ENCODE measurements around the gene CDC42EP4. TPM values are rescaled to one million over a fixed set of nuclear protein-coding genes. Genes with fewer than 3 reads are reported as not detected.

Gene CDC42EP4
- polyA plus RNA-seq, 3 donors from 2014 or later, result 0.26 to 0.41 TPM; not detected in 1

DNA sequence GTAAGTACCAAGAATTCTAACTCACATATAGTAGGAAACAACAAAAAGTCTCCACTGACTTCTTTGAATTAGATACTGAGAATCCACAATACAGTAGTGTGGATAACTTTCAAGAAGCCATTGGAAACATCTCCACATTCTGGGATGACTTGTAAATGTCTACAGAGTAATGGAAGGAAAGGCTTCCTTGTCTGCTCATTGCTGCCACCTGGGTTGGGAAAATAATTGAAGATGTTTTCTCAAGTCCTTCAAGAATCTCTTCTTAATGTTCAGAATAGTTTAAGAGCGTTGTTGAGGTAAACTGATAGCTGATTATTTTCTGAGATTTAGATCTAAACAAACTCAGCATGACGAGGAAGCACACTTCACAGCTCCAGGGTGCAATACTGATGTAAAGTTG is 64.1 kb downstream of the CDC42EP4 start:
- H3K36me3 Mint-ChIP-seq, result peaks cover 8 to 14% (median 10%) of the 10 kb centered on the region in 3 donors

DNA sequence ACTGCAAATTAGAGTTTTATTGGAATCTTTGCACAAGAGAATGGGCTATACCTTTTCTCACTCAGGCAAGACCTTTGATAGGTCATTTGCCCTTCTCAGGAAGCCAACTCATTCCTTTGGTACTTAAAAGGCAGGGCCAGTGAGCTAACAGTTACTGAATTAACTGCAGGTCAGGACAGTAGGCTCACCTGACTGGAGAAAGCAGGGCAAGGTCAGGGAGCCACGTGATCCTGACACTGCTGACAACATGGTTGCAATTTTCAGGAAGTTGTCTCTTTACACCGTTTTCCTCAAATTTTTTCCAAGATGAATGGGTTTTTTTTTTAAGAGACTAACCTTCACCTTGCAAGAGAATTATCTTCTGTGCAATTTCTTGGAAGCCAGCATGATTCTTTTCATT is 71.2 kb downstream of the CDC42EP4 start:
- no peaks in the 10 kb centered on the region for H3K9me3 Mint-ChIP-seq
- H3K4me3 Mint-ChIP-seq, result no peak overlapping the region
- H3K27me3 Mint-ChIP-seq (ENCODE audit: low read depth in 3 of 3), result peaks cover 0 to 2% (median 0%) of the 10 kb centered on the region in 3 donors
- H3K4me1 Mint-ChIP-seq, result peaks cover 32 to 54% of the 10 kb centered on the region in 2 donors
- H3K27ac Mint-ChIP-seq, result peak overlapping the region in 2 of 6 donors; percentile 21 to 27
- DNase-seq, result no peak
- peaks cover 6 to 29% (median 14%) of the 10 kb centered on the region in 3 donors for H3K36me3 Mint-ChIP-seq

More for the DNA sequence above, 64.1 kb downstream of the CDC42EP4 start:
- no peak overlapping the region for H3K4me3 Mint-ChIP-seq
- no peaks in the 10 kb centered on the region for H3K4me1 Mint-ChIP-seq
- H3K27me3 Mint-ChIP-seq (ENCODE audit: low read depth in 3 of 3), result peaks cover 0 to 3% (median 2%) of the 10 kb centered on the region in 3 donors
- no peak for DNase-seq
- no peak overlapping the region for H3K27ac Mint-ChIP-seq
- no peaks in the 10 kb centered on the region for H3K9me3 Mint-ChIP-seq

DNA sequence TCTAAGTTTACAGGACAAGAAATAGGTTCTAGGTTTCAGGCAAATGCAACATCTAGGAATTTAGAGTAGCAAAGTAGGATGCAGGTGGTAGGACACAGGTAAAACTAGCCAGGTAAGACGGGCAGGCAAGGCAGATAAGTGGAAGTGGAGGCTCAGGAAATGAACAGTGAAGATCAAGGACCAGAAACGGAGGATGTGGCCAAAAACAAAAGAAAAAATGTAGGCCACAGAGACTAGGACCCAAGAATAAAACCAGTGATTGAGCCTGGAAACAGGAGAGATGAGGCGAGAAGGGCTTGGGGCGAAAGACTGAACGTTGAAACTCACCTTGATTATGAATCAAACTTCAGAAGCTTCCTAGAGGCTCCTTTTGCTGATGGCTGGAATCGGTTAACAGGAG is 74.1 kb downstream of the CDC42EP4 start:
- H3K27ac Mint-ChIP-seq, result peak overlapping the region; percentile 1 to 79 (median 57)
- no peak for DNase-seq
- peaks cover 9 to 23% (median 13%) of the 10 kb centered on the region in 3 donors for H3K36me3 Mint-ChIP-seq
- no peaks in the 10 kb centered on the region for H3K9me3 Mint-ChIP-seq
- H3K27me3 Mint-ChIP-seq (ENCODE audit: low read depth in 3 of 3), result peaks cover 0 to 6% (median 0%) of the 10 kb centered on the region in 3 donors
- peak overlapping the region in 3 of 5 donors; percentile 3 to 18 (median 9) for H3K4me3 Mint-ChIP-seq
- peaks cover 44 to 74% of the 10 kb centered on the region in 2 donors for H3K4me1 Mint-ChIP-seq

DNA sequence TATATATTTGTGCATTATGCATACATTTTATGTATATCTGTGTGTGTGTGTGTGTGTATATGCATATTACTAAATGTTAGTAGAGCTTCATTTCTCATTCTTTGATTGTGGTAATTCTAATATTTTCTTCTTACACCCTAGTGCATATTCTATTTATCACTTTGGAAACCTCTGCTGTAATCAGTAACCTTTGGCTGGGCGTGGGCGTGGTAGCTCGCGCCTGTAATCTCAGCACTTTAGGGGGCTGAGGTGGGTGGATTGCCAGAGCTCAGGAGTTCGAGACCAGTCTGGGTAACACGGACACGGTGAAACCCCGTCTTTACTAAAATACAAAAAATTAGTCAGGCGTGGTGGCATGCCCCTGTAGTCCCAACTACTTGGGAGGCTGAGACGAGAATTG is 77.1 kb downstream of the CDC42EP4 start:
- H3K27me3 Mint-ChIP-seq (ENCODE audit: low read depth in 3 of 3), result peaks cover 6 to 17% (median 7%) of the 10 kb centered on the region in 3 donors
- peak overlapping the region in 1 of 5 donors; percentile 42 for H3K4me3 Mint-ChIP-seq
- peaks cover 9 to 15% (median 13%) of the 10 kb centered on the region in 3 donors for H3K36me3 Mint-ChIP-seq
- peak overlapping the region in 1 of 6 donors; percentile 7 for H3K27ac Mint-ChIP-seq
- H3K9me3 Mint-ChIP-seq, result no peaks in the 10 kb centered on the region
- peaks cover 56 to 81% of the 10 kb centered on the region in 2 donors for H3K4me1 Mint-ChIP-seq
- DNase-seq, result no peak

Other genes starting within 250 kb of the CDC42EP4 start
- 10 to 100 TPM; 13.7 to 25.8 (median 16.2) TPM for gene SLC39A11, start 219.3 kb downstream of the CDC42EP4 start, polyA plus RNA-seq
- not detected for gene SSTR2, start 147.0 kb downstream of the CDC42EP4 start, polyA plus RNA-seq
- 10 to 100 TPM in 2 of 3 donors, 1 to 10 TPM in 1; 9.6 to 33.6 (median 17.2) TPM for gene COG1, start 118.9 kb downstream of the CDC42EP4 start, polyA plus RNA-seq
- gene CPSF4L, start 50.1 kb downstream of the CDC42EP4 start, polyA plus RNA-seq, result not detected